ENCODE measurements around the gene ZNF318.

DNA sequence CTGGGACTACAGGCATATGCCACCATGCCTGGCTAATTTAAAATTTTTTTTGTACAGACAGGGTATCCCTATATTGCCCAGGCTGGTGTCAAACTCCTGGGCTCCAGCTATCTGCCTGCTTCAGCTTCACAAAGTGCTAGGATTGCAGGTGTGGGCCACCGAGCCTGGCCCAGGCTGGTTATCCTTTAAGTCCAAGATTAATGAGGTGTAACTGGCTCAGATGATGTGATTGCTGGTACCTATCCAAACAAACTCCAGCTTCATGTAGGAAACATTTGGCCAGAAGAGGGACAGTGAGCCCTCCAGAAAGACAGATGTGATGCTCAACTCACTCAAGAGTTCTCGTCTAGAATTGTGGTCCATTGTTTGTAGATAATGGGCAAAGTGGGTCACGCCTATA, 9.2 kb upstream of the ZNF318 start:
- TF ChIP-seq, protein P1, sequence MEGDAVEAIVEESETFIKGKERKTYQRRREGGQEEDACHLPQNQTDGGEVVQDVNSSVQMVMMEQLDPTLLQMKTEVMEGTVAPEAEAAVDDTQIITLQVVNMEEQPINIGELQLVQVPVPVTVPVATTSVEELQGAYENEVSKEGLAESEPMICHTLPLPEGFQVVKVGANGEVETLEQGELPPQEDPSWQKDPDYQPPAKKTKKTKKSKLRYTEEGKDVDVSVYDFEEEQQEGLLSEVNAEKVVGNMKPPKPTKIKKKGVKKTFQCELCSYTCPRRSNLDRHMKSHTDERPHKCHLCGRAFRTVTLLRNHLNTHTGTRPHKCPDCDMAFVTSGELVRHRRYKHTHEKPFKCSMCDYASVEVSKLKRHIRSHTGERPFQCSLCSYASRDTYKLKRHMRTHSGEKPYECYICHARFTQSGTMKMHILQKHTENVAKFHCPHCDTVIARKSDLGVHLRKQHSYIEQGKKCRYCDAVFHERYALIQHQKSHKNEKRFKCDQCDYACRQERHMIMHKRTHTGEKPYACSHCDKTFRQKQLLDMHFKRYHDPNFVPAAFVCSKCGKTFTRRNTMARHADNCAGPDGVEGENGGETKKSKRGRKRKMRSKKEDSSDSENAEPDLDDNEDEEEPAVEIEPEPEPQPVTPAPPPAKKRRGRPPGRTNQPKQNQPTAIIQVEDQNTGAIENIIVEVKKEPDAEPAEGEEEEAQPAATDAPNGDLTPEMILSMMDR (IDR thresholded peaks at IDR 0.05; ENCODE audit: borderline replicate concordance, extremely low read depth, low read length, poor library complexity, severe bottlenecking): no peak
- no peak for TF ChIP-seq EZH2 (IDR thresholded peaks at IDR 0.05; ENCODE audit: borderline replicate concordance, low read depth, low read length, severe bottlenecking)
